Measurements from ENCODE around the gene WASF3. TPM values are rescaled to one million over a fixed set of nuclear protein-coding genes. Genes with fewer than 3 reads are reported as not detected.
"Not testable (repeated sequence)": the region's sequence is repeated elsewhere in the genome, so short reads cannot be mapped to it uniquely, and the experiment has no call there.

WASF3 gene
- total RNA-seq, 4 donors from 2014 or later = 0.75 to 4.9 (median 2.3) TPM

- H3K27ac ChIP-seq = no peak overlapping the region
- intact Hi-C loops (cut with DNase I; ENCODE audit: low total_unique reads) = no loop called here
- TF ChIP-seq POLR2A (IDR thresholded peaks at IDR 0.05) (no peak), CTCF (IDR thresholded peaks at IDR 0.05) (peak in 2 of 5 experiments; percentile 13 to 21)
Measured at GRCh38 chr13:26629260-26629825, 71.9 kb downstream of the WASF3 start.

GRCh38 chr13:26635634-26636033 lies 78.2 kb downstream of the WASF3 start:
- in situ Hi-C loops (cut with MboI; ENCODE audit: low pct_ligation_motif_present in 1 of 4, low pct_unique_long_range_greater_than_20kb in 1 of 4, low sequenced_read_pairs in 3 of 4); DNase-seq; H3K9me3 ChIP-seq; intact Hi-C loops (cut with DNase I; ENCODE audit: low total_unique reads); H3K27ac ChIP-seq; H3K4me1 ChIP-seq; H3K4me3 ChIP-seq; H3K36me3 ChIP-seq; H3K27me3 ChIP-seq: not testable (repeated sequence)
- 90% methylated on average over 6 of the region's 6 CpGs; no CpG with 5 or more reads in 1 of the 2 donors for WGBS, 2 donors (ENCODE audit: low coverage in 1 of 2)

More at GRCh38 chr13:26629260-26629825, 71.9 kb downstream of the WASF3 start:
- WGBS, 2 donors (ENCODE audit: low coverage in 1 of 2) = 67 to 82% methylated on average over 1 to 5 of the region's 5 CpGs
- Histone ChIP-seq H3K4me1 (no peaks in the 10 kb centered on the region), H3K36me3 (no peaks in the 10 kb centered on the region), H3K27me3 (no peaks in the 10 kb centered on the region), H3K4me3 (no peak overlapping the region), H3K9me3 (peaks cover 12% of the 10 kb centered on the region in 2 donors)
- DNase-seq = no peak
- in situ Hi-C loops (cut with MboI; ENCODE audit: low pct_ligation_motif_present in 1 of 4, low pct_unique_long_range_greater_than_20kb in 1 of 4, low sequenced_read_pairs in 3 of 4) = no loop called here

GRCh38 chr13:26636073-26636472 lies 78.6 kb downstream of the WASF3 start:
- DNase-seq; H3K9me3 ChIP-seq; H3K4me3 ChIP-seq; H3K27ac ChIP-seq; H3K4me1 ChIP-seq; H3K27me3 ChIP-seq; in situ Hi-C loops (cut with MboI; ENCODE audit: low pct_ligation_motif_present in 1 of 4, low pct_unique_long_range_greater_than_20kb in 1 of 4, low sequenced_read_pairs in 3 of 4); H3K36me3 ChIP-seq; intact Hi-C loops (cut with DNase I; ENCODE audit: low total_unique reads): not testable (repeated sequence)
- WGBS, 2 donors (ENCODE audit: low coverage in 1 of 2) = 74% methylated on average over 8 of the region's 8 CpGs; no CpG with 5 or more reads in 1 of the 2 donors

GRCh38 chr13:26646603-26647002 lies 89.1 kb downstream of the WASF3 start:
- Histone ChIP-seq H3K9me3 (no peaks in the 10 kb centered on the region), H3K36me3 (no peaks in the 10 kb centered on the region), H3K27ac (no peak overlapping the region), H3K4me1 (no peaks in the 10 kb centered on the region), H3K4me3 (no peak overlapping the region), H3K27me3 (no peaks in the 10 kb centered on the region)
- no peak for TF ChIP-seq POLR2A (IDR thresholded peaks at IDR 0.05)
- TF ChIP-seq CTCF (IDR thresholded peaks at IDR 0.05) = no peak
- TF ChIP-seq POLR2AphosphoS5 (IDR thresholded peaks at IDR 0.05) = no peak
- no peak for TF ChIP-seq EP300 (IDR thresholded peaks at IDR 0.05; ENCODE audit: low read depth)
- in situ Hi-C loops (cut with MboI; ENCODE audit: low pct_ligation_motif_present in 1 of 4, low pct_unique_long_range_greater_than_20kb in 1 of 4, low sequenced_read_pairs in 3 of 4) = no loop called here
- no peak for DNase-seq
- intact Hi-C loops (cut with DNase I; ENCODE audit: low total_unique reads) = no loop called here

DNA sequence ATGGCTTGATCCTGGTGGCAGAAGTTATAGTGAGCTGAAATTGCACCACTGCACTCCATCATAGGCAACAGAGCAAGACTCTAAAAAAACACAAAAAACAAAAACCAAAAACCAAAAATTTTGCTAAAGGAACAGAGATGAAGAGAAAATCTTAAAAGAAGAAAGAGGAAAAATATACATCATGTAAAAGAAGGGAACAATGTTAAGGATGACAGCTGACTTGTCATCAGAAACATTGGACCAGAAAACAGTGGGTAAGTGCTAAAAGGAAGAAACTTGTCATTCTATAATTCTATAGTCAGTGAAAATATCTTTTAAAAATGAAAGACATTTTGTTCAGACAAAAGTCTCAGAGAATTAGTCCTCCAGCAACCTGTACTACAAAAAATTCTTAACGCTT lies 93.8 kb downstream of the WASF3 start:
- TF ChIP-seq POLR2AphosphoS5 (IDR thresholded peaks at IDR 0.05) = no peak
- H3K4me1 ChIP-seq = no peaks in the 10 kb centered on the region
- H3K9me3 ChIP-seq = no peaks in the 10 kb centered on the region
- in situ Hi-C loops (cut with MboI; ENCODE audit: low pct_ligation_motif_present in 1 of 4, low pct_unique_long_range_greater_than_20kb in 1 of 4, low sequenced_read_pairs in 3 of 4) (no loop called here), intact Hi-C loops (cut with DNase I; ENCODE audit: low total_unique reads) (no loop called here)
- 83 to 89% methylated on average over 1 of the region's 1 CpG for WGBS, 2 donors (ENCODE audit: low coverage in 1 of 2)
- H3K27me3 ChIP-seq = no peaks in the 10 kb centered on the region
- H3K4me3 ChIP-seq = no peak overlapping the region
- H3K36me3 ChIP-seq = no peaks in the 10 kb centered on the region
- no peak for DNase-seq
- no peak overlapping the region for H3K27ac ChIP-seq

DNA sequence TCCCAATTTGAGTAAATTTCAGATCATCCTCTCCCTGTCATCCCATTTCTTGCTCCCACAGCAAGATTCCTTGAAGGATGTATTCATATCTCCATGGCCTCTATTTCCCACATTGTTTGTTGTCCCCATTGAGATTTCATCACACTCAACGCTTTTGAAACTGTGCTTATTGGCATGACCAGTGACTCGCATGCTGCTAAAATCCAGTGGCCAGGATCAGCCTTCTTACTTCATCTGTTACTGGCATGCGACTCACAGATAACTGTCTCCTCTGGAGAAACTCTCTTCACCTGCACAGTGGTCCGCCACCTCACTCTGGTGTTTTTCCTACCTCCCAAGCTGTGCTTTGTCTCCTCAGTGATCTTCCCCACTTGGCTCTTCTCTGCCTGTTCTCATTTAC lies 95.8 kb downstream of the WASF3 start:
- intact Hi-C loops (cut with DNase I; ENCODE audit: low total_unique reads) (no loop called here), in situ Hi-C loops (cut with MboI; ENCODE audit: low pct_ligation_motif_present in 1 of 4, low pct_unique_long_range_greater_than_20kb in 1 of 4, low sequenced_read_pairs in 3 of 4) (no loop called here)
- H3K4me3 ChIP-seq = no peak overlapping the region
- H3K4me1 ChIP-seq = no peaks in the 10 kb centered on the region
- H3K27me3 ChIP-seq = no peaks in the 10 kb centered on the region
- TF ChIP-seq POLR2AphosphoS5 (IDR thresholded peaks at IDR 0.05) = no peak
- no peak for TF ChIP-seq CTCF (IDR thresholded peaks at IDR 0.05)
- TF ChIP-seq POLR2A (IDR thresholded peaks at IDR 0.05) = no peak
- TF ChIP-seq EP300 (IDR thresholded peaks at IDR 0.05; ENCODE audit: low read depth) = no peak
- DNase-seq = no peak
- no peaks in the 10 kb centered on the region for H3K9me3 ChIP-seq
- 77 to 97% methylated on average over 2 to 4 of the region's 4 CpGs for WGBS, 2 donors (ENCODE audit: low coverage in 1 of 2)
- no peak overlapping the region for H3K27ac ChIP-seq
- H3K36me3 ChIP-seq = no peaks in the 10 kb centered on the region

Measured in transverse colon (tissue), 4 donors.